Suprapubic skin (tissue), 4 donors: ENCODE data around the gene SMARCA2.

ENCODE experiments used
- CTCF ChIP-seq, 2 donors: fragments of 200-600 bp in 1 of 2; fragments of 450-650 bp in 1 of 2; sonication (generic) in 1 of 2; IDR thresholded peaks; one replicate each; pipeline ENCODE4 v1.5.1; 2016 to 2019; ENCODE audit warnings: antibody characterized with exemption in 2 of 2, mild to moderate bottlenecking in 1 of 2, moderate library complexity in 1 of 2
- EP300 ChIP-seq: sonication (generic); formaldehyde crosslinking; IDR thresholded peaks from one replicate; pipeline ENCODE4 v1.6.1; 2017; ENCODE audit warnings: antibody characterized with exemption
- POLR2A ChIP-seq, 2 donors: fragments of 450-650 bp; IDR thresholded peaks; one replicate each; pipeline ENCODE4 v1.6.1; 2017; ENCODE audit warnings: antibody characterized with exemption in 2 of 2, mild to moderate bottlenecking in 2 of 2, moderate library complexity in 2 of 2
- POLR2AphosphoS5 ChIP-seq, 3 donors: sonication (generic); formaldehyde crosslinking; IDR thresholded peaks; one replicate each; pipeline ENCODE4 v1.6.1; 2017; ENCODE audit warnings: antibody characterized with exemption in 3 of 3

DNA sequence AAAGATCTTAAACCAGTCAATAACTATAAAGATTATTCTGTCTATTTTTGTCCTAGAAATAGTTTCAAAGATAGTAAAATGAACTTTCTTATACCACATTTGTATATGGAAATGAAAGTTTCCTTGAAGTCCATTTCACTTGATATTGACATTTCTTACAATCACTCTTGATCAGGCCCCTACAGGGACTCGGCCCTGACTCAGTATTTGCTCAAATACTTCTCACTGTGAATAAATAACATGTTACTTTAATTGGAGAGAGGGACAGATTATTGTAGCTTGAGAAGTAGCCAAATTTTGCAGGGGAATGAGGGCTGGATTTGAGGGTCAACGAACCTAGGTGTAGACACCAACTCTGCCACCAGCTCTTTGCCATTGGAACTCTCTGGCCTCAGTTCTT is 25.6 kb upstream of the SMARCA2 start:
- TF ChIP-seq CTCF (IDR thresholded peaks at IDR 0.05) (no peak), EP300 (no peak), POLR2AphosphoS5 (IDR thresholded peaks at IDR 0.05) (no peak), POLR2A (IDR thresholded peaks at IDR 0.05) (no peak)
